ENCODE results near the gene WBP11.
A peak's percentile ranks its signal among the peaks of the same experiment; 100 is the strongest.

WBP11 gene

DNA sequence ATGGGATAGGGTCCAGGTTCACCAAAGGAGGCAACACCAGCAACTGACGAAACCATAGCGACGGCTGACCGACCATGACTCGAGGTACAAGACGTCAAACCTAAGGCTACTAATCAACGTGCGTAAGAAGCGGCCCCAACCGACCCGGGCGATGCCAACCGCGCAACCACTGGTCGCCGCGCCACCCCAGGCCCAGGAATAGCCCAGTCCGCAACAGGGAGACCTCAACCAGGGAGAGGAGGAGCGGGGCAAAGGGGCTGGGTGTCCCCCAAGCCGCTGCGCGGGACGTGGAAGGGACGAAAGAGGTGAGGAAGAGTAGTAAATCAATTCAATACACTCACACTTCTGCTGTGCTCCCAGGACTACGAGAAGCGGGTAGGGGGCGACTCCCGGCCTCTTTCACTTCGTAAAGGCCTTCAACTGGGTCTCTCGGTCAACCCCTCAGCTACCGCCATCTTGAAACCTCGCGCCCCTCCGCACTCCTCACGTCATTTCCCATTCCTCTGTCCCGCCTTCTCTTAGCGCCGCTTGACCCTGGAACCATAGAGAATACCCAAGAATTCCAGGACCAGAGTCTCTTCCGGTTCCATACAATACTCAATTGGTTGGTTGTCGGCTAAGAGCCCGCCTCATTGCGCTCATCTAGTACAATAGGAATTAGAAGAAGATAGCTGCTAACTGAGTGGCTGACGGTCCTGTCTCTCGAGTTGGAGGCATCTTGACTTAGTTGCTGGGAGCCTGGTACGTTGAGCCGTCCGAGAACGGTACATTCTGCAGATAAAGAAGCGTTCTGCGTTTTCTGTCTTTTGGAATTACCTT is at the start of gene WBP11, which contains the start of gene C12orf60:
WBP11 (minus strand) TSS at position 468 of the 819 bp plus-strand sequence. CDS start 2,095 bp downstream, outside the sequence.
C12orf60 (plus strand) TSS at position 660 of the 819 bp plus-strand sequence. CDS start 19,266 bp downstream, outside the sequence.
- DNase-seq = peak; percentile 98

GRCh38 chr12:14852880-14853279 is 49.6 kb upstream of the WBP11 start:
- no peak for DNase-seq

DNA sequence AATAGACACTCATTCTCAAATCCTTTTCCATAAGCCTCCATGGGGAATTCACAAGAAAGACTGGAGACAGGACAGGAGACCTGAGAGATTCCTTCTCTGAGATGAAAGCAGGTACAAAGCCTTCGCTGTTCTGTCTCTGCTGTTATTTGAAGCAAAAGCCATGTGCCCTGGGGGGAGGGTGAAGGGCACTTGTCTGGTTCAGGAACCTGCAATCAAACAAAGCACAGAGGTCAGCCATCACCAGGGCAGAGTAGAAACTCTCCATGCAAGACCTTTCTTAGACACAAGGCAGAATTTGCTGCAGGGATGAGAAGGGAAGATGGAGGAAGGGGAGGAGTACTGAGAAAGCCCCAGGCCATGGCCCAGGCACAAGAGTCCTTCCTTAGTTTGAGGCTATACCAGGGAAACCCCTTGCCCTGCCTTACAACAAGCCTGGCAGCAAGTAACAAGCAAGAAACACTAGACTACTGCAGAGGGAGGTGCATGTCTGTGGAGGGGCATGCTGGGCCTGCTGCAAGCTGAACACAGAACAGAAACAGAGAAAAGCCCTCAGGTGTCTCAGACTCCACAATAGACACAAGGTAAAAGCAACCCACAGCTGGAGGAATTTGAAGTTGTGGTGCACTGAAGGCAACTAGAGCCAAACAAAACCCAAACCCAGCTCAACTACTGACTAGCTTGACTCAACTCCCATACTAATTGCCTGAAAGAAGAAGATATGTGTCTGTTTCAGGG is 47.8 kb upstream of the WBP11 start:
- DNase-seq = no peak

DNA sequence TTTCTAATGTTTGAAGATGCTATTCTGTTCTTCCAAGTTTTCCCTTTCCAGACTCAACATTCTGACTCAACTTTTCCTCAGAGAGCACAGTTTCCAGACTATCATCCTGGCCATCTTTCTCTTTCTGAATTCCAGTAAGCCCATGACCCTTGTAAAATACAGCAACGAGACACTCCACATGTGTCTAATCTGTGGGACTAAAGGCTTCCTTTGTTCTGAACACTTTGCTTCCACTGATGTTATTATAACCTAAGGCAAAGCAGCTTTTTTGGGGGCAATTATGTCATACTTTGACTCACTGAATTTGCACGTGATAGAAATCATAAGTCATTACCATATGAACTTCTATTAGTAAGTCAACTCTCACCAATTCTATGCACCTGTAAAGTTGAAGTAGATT is 46.4 kb upstream of the WBP11 start:
- no peak for DNase-seq

DNA sequence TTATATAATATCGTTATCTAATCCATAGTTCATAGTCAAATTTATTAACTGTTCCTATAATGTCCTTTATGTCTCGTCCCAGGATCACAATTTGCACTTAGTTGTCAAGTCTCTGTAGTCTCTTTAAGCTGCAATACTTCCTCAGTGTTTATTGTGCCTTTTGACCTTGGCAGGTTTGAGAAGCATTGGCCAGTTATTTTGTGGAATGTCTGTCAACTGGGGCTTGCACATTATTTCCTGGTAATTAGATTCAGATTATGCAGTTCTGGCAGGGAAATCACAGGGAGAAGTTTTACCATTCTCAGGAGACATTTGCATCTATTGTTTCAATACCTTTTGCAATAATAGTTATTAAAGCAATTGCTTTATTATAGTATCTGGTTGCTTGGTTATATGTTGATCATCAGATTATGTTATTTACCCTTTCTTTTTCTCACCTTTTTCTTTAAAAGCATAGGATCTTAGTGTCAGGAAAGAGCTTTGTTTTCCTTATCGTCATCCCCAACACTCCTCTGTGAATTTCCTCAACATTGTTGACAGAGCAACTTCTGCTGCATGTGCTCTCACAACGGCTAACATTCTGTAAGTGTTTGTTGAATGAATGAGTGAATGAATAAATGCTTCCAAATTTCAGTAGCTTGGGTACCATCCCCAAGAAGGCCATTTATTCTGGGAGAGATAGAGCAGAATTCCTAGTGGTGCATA is 43.8 kb upstream of the WBP11 start:
- DNase-seq = no peak

- DNase-seq = no peak
Observed at GRCh38 chr12:14846042-14846587, 42.8 kb upstream of the WBP11 start.

GRCh38 chr12:14845350-14845750 is 42.1 kb upstream of the WBP11 start:
- DNase-seq = peak; percentile 21

- DNase-seq = no peak
Observed at GRCh38 chr12:14844401-14844800, 41.1 kb upstream of the WBP11 start.

GRCh38 chr12:14843425-14843887 is 40.2 kb upstream of the WBP11 start, which contains the start of gene ART4:
Gene ART4 (minus strand): TSS chr12:14843526. CDS start chr12:14843113, 413 bp downstream.
- no peak for DNase-seq

DNA sequence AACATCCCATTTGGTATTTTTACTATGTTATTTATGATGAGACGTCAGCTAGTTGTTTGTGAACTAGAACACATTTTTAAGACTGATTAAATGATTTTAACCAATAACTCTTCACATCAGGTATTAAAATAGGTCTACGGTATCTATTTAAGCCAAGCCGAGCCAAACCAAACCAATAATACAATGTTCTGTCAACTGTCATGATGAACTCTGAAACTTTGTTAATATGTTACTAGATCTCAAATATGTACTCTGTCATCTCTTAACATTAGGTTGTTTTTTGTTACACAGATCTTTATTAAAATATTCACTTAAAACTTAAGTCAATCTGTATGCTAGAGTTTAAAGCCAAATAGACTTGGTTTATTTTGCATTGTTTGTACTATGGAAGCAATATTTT is 39.0 kb upstream of the WBP11 start:
- DNase-seq = no peak

DNA sequence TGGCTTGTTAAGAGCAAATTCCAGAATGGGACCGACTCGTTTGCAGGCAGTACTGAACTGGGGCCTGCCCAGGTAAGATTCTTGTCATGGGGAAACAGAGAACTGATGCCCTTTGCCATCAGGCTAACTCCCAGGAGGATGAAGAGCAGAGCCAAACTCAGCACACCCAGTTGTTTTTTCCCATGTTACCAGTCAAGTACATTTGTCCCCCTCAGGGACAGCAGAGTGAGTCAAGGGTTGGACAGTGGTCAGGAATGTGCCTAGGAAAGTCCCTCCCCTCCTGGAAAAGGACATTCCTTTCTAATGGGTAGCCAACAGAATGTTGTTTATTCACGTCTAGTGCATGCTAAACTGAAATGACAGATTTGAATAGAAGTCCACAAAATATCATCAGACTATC is 38.5 kb upstream of the WBP11 start:
- DNase-seq = no peak

GRCh38 chr12:14840616-14841015 is 37.3 kb upstream of the WBP11 start:
- no peak for DNase-seq

DNA sequence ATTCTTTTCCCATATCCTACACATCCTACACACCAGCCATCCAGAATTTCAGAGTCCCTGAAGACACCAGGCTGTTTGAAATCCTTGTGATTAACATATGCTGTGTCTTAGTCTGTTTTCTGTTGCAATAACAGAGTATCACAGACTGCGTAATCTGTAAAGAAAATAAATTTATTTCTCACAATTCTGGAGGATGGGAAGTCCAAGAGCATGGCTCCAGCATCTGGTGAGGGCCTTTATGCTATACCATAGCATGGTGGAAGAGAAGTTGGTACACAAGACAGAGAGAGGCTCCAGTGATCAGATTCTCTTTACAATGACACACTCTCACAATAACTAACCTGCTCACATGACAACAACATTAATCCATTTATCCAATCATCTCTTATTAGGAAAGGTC is 36.0 kb upstream of the WBP11 start:
- no peak for DNase-seq

DNA sequence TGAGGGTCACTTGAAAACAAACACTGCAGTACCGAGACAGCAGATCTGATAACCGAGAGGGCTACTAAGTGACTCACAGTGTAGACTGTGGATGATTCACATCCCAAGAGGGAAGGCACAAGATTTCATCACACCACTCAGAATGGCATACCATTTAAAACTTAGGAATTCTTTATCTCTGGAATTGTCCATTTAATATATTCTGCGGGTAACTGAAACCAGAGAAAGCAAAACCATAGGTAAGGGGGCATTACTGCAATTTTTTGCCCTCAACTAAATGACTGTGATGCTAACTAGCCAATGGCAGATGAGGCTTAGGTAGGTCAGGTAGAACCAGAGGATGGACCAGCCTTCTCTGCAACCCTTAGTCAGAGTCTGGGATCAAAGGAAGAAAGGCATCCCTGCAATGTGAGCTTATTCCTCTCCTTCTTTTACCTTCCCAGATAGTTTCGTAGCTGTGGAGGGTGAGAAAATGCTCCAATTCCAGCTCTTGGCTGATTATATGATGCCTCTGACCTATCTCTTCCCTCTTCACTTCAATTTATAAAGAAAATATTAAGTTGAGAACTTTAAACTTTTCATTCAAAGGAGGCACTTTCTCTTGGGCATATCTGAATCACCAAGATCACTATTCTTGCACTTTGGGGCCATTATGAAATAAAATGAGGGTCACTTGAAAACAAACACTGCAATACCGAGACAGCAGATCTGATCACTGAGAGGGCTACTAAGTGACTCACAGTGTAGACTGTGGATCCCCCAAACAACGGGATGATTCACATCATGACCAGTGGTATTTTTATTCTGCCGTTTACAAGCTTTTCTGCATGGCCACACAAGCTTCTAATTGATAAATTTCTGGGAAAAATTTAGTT is 33.3 kb upstream of the WBP11 start:
- DNase-seq = no peak

- no peak for DNase-seq
Observed at GRCh38 chr12:14834509-14834908, 31.2 kb upstream of the WBP11 start.

DNA sequence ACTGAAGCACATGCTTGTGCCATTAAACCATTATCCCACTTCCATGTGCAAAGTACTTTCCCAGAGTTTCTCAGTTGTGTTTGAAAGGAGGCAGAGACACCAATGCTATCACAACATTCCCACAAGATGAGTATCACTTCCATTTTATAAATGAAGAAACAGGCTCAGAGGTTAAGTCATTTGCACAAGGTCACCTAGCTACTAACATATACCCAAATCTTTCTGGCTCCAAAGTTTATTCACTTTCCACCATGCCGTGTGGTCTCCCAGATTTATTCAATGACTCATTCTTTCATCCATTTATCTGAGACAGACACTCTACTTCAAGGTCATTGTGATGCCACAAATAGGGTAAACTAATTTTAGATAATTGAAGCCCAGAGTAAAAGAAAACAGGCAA is 30.7 kb upstream of the WBP11 start:
- DNase-seq = no peak

GRCh38 chr12:14833336-14833735 is 30.1 kb upstream of the WBP11 start:
- no peak for DNase-seq

DNA sequence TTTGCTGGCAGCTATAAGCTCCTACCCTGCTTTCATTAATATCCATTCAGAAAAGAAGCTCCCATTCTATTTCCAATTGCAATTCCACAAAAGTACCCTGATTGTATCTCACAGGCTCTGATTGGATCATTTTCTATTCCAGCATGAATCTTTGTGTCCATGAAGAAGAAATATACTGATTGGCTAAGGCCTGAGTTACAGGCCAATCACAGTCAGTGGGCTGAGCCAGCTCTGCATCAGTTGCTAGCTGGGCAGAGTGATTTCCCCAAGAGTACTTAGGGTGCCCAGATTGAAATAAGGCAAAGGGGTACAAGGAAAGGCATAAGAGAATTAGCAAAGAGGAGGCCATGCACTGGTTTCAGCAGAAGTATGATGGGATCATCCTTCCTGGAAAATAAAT is 25.6 kb upstream of the WBP11 start:
- DNase-seq = no peak

DNA sequence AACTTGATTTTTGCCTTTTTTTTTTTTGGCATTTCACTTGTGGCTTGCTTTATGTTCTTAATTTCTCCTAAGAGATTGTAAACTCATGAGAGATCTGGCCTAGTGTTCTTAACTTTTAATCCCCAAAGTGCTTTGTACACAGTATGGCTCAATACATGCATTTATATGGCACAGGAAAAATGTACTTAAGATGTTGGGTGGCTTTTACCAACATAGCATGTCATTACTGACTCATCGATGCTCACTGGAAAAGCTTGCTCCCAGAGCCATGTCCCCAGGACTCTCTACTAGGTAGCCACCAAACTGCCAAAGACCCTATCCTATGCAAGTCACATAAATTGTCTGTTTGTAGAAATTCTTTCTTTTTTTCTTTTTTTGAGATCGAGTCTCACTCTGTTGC is 23.8 kb upstream of the WBP11 start:
- DNase-seq = no peak

GRCh38 chr12:14826491-14826890 is 23.2 kb upstream of the WBP11 start:
- DNase-seq = no peak

- DNase-seq = no peak
Observed at GRCh38 chr12:14825256-14825655, 22.0 kb upstream of the WBP11 start.
